Effector memory CD4-positive, alpha-beta T cell (primary cell): Measurements from ENCODE around the gene CD84.
"Not testable (repeated sequence)": the region's sequence is repeated elsewhere in the genome, so short reads cannot be mapped to it uniquely, and the experiment has no call there.

Experiments
- DNase-seq, 3 donors: peaks; one replicate each; pipeline ENCODE4 v3.0.0-alpha.2; 2020
- H3K27ac ChIP-seq: 2 replicates; pipeline ENCODE4 v1.7.0; 2013; ENCODE audit warnings: mild to moderate bottlenecking, low read length, moderate library complexity; ENCODE audit not compliant: insufficient read depth, poor library complexity, severe bottlenecking
- H3K27me3 ChIP-seq: replicated peaks from 2 replicates; pipeline ENCODE4 v1.7.0; 2013; ENCODE audit warnings: mild to moderate bottlenecking, low read length; ENCODE audit not compliant: insufficient read depth, control insufficient read depth, poor library complexity, severe bottlenecking
- H3K36me3 ChIP-seq: 2 replicates; pipeline ENCODE4 v1.7.0; 2013; ENCODE audit warnings: mild to moderate bottlenecking, low read length, moderate library complexity; ENCODE audit not compliant: control insufficient read depth, insufficient read depth
- H3K4me1 ChIP-seq: 2 replicates; pipeline ENCODE4 v1.7.0; 2013; ENCODE audit warnings: low read length, mild to moderate bottlenecking; ENCODE audit not compliant: control insufficient read depth, insufficient read depth, poor library complexity, severe bottlenecking
- H3K4me3 ChIP-seq: 2 replicates; pipeline ENCODE4 v1.7.0; 2013; ENCODE audit warnings: low read length, low read depth, mild to moderate bottlenecking; ENCODE audit not compliant: insufficient read depth, poor library complexity, severe bottlenecking
- H3K9me3 ChIP-seq: 2 replicates; pipeline ENCODE4 v1.7.0; 2013; ENCODE audit warnings: mild to moderate bottlenecking, low read length, moderate library complexity; ENCODE audit not compliant: control insufficient read depth

CD84 gene

DNA sequence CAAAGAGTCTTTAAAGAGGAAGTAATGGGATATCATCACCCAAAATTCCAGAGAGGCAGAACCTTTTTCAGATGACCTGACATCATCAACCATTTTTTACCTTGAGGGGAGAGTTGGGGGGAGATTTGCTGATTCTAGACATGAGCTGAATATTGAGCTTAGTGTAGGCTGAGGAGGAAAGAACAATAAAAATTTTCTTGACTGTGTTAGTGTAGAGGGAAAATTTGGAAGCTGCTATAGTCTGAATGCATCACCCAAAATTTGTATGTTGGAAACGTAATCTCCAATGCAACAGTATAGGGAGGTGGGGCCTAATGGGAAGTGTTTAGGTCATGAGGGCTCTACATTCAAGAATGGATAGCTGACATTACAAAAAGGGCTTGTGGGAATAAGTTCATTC is 17.8 kb upstream of the CD84 start:
- Histone ChIP-seq H3K27me3 (no peaks in the 10 kb centered on the region), H3K9me3 (no peaks in the 10 kb centered on the region), H3K4me3 (no peak overlapping the region), H3K27ac (no peak overlapping the region), H3K4me1 (no peaks in the 10 kb centered on the region), H3K36me3 (no peaks in the 10 kb centered on the region)
- DNase-seq, result no peak

DNA sequence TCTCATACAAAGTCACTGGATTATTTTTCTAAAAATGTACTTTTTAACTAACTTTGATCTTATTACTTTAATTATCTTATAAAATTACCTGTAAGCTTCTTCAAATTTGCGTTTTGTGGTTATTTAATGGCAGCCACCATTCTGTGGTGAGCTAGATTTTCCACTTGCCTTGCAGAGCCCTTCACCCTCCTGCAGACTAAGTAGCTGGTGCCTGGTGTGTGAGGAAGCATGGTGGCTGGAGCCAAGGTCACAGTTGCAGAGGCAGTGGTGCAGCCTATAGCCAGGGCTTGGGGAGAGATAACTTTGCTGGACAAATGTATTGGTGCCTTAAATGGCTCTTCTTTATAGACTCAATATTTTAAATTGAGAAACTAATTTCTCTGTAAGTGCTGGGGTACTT is 11.2 kb upstream of the CD84 start:
- Histone ChIP-seq H3K4me3 (no peak overlapping the region), H3K27ac (no peak overlapping the region), H3K9me3 (no peaks in the 10 kb centered on the region), H3K36me3 (no peaks in the 10 kb centered on the region), H3K4me1 (no peaks in the 10 kb centered on the region), H3K27me3 (no peaks in the 10 kb centered on the region)
- DNase-seq, result no peak

DNA sequence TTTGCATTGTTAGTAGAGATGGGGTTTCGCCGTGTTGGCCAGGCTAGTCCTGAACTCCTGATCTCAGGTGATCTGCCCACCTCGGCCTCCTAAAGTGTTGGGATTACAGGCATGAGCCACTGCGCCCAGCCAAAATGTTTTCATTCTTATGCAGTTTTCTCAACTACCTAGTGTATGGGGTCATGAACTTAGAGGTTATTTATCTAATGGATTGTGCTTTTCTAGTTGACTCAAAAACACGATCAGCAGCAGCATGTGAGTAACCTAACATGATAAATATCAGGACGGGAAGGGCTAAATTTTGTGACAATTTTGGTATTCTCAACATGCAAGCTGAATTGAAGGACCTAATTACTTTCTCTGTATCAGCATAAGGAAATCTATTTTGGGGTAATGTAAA is 9.2 kb upstream of the CD84 start:
- no peaks in the 10 kb centered on the region for H3K9me3 ChIP-seq
- no peak overlapping the region for H3K27ac ChIP-seq
- H3K36me3 ChIP-seq, result no peaks in the 10 kb centered on the region
- no peak for DNase-seq
- H3K4me1 ChIP-seq, result no peaks in the 10 kb centered on the region
- H3K27me3 ChIP-seq, result no peaks in the 10 kb centered on the region
- no peak overlapping the region for H3K4me3 ChIP-seq

DNA sequence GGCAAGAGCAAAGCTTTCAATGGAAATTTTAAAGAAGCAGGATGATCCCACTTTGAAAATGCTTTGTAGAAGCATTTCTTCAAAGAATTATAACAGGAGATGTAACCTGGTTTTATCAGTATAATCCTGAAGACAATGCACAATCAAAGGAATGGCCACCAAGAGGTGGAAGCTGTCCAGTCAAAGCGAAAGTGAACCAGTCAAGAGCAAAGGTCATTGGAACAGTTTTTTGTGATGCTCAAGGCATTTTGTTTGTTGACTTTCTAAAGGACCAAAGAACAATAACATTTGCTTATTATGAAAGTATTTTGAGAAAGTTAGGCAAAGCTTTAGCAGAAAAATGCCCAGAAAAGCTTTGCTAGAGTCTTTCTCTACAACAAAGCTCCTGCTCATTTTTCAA is 5.5 kb upstream of the CD84 start:
- H3K27ac ChIP-seq, result no peak overlapping the region
- H3K27me3 ChIP-seq, result no peaks in the 10 kb centered on the region
- H3K9me3 ChIP-seq, result no peaks in the 10 kb centered on the region
- no peak overlapping the region for H3K4me3 ChIP-seq
- H3K36me3 ChIP-seq, result no peaks in the 10 kb centered on the region
- peaks cover 11% of the 10 kb centered on the region for H3K4me1 ChIP-seq
- DNase-seq, result no peak

DNA sequence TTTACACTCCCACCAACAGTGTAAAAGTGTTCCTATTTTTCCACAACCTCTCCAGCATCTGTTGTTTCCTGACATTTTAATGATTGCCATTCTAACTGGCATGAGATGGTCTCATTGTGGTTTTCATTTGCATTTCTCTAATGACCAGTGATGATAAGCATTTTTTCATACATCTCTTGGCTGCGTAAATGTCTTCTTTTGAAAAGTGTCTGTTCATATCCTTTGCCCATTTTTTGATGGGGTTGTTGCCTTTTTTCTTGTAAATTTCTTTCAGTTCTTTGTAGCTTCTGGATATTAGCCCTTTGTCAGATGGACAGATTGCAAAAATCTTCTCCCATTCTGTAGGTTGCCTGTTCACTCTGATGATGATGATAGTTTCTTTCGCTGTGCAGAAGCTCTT is 3.7 kb upstream of the CD84 start:
- H3K9me3 ChIP-seq, H3K36me3 ChIP-seq, DNase-seq, H3K27ac ChIP-seq, H3K4me3 ChIP-seq, H3K27me3 ChIP-seq: not testable (repeated sequence)
- peaks cover 11% of the 10 kb centered on the region for H3K4me1 ChIP-seq

DNA sequence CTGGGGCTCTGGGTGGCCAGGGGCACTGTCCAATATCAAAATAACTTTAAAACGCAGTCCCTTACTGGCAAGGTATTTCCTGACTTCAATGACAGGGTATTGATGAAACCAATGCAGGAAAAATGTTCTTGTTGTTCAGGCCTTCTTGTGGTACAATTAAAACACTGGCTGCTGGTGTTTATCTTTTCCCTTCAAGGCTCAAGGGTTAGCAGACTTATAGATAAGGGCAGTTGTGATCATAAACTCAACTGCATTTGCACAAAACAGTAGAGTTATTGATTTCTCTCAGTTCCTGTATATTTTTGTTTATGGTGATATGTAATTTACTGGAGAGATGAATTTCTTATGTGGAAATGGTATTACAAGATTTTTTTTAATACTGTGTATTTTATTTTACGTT is 2.7 kb upstream of the CD84 start:
- Histone ChIP-seq H3K9me3 (no peaks in the 10 kb centered on the region), H3K4me3 (no peak overlapping the region), H3K27ac (no peak overlapping the region), H3K36me3 (no peaks in the 10 kb centered on the region), H3K27me3 (no peaks in the 10 kb centered on the region), H3K4me1 (peaks cover 18% of the 10 kb centered on the region)
- no peak for DNase-seq

DNA sequence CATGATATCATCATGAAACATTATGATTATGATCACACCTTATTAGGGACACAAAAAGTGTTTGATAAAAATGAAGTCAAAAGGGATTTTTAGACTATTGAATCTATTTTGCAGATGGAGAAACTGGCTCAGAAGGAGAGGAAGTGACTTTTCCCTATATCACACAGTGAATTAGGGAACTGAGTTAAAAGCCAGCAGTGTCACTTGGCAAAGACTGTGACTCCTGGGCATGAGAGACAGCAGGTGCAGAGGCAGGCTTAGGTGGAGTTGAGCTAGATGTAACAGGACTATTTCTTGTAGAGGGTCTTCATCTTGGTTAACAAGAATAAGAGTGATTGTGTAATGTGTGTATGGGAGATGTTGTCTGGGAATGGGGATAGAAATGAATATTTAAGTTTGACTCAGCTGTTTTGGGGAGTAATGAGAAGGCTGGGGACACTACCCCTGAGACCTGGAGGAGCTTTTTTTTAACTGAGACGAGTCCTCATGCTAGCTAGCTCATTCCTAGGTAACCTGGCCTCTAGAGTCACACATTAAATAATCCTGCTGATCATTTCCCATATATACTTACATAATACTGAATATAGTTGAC is 1.0 kb upstream of the CD84 start:
- Histone ChIP-seq H3K36me3 (no peaks in the 10 kb centered on the region), H3K27ac (peak overlapping the region; percentile 34), H3K4me1 (peaks cover 30% of the 10 kb centered on the region), H3K9me3 (no peaks in the 10 kb centered on the region), H3K27me3 (no peaks in the 10 kb centered on the region), H3K4me3 (no peak overlapping the region)
- no peak for DNase-seq

DNA sequence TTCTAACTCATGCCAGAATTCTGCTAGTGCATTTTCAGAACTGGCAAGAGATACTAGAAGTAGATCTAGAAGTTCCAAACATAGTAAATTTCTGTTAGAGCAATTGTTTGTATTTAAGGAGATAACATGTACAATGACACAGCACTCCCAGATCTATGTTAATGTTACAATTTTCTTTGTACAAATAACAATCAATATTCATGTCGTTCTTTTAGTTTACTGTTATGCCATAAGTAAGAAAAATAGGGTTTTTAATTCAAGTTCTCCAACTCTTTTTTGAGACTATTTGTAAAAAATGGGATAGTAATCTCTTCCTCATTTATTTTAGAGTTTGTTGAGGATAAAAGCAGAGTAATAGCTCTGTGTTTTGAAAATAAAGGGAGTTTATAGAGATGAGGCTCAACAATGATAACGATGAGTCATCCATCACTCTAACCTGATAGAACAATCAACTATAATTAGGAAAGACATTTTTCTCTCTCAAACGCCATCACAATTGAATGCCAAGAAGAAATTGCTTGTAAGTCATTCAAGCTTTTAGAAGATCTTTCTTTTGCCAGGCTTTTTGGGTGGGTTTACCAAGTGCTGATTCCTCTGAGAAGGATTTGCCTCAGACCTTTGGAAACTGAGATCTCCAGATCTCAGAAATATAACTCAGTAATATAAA is 638 bp downstream of the CD84 start:
- Histone ChIP-seq H3K27me3 (no peaks in the 10 kb centered on the region), H3K4me3 (peak overlapping the region; percentile 64), H3K4me1 (peaks cover 41% of the 10 kb centered on the region), H3K9me3 (no peaks in the 10 kb centered on the region), H3K27ac (peak overlapping the region; percentile 71), H3K36me3 (no peaks in the 10 kb centered on the region)
- DNase-seq, result no peak

DNA sequence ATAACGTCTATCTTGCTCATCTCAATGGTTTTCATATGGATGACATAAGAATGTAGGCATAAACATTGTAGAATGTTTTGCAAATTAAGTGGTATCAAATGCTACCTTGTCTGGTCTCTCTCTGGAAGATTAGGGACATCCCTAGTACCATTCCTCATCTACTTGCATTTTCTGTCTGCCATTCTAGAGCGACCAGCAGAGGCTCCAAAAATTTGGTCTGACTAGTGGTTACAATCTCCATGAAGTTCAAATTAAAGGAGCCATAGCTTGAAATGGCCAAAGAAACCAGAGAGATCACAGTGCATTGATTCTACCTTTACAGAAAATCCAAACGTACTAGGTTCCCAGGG is 1.1 kb downstream of the CD84 start:
- Histone ChIP-seq H3K9me3 (no peaks in the 10 kb centered on the region), H3K36me3 (no peaks in the 10 kb centered on the region), H3K4me3 (peak overlapping the region; percentile 64), H3K27me3 (no peaks in the 10 kb centered on the region), H3K4me1 (peaks cover 47% of the 10 kb centered on the region), H3K27ac (peak overlapping the region; percentile 71)
- no peak for DNase-seq

DNA sequence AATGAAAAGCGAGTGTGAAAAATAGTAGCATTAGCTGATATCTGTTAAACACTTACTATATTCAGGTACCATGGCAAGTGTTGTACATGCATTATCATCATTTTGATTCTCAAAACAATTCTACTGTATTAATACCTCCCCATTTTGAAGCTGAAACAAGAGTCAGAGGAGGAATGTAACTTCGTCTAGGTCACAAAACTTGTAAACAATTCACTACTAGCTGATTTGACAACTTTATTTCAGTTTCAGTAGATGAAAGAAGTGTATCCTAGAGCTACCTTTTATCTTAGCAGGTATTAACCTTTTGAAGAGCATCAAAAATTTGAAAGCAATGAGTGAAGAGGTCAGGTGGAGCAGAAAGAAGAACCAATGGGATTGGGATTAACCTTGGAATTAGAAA is 1.6 kb downstream of the CD84 start:
- DNase-seq, result no peak
- Histone ChIP-seq H3K27ac (peak overlapping the region; percentile 71), H3K9me3 (no peaks in the 10 kb centered on the region), H3K4me3 (peak overlapping the region; percentile 64), H3K27me3 (no peaks in the 10 kb centered on the region), H3K36me3 (no peaks in the 10 kb centered on the region), H3K4me1 (peaks cover 51% of the 10 kb centered on the region)
